CD8-positive, alpha-beta memory T cell (primary cell): ENCODE data around the gene TRIM47. TPM values are rescaled to one million over a fixed set of nuclear protein-coding genes. Genes with fewer than 3 reads are reported as not detected.
"Not testable (repeated sequence)": the region's sequence is repeated elsewhere in the genome, so short reads cannot be mapped to it uniquely, and the experiment has no call there.

Experiments used
- CTCF ChIA-PET: fragments of 350-600 bp; sonication (Branson Sonifier 250); formaldehyde crosslinking; loops from one replicate; lab custom pipeline; 2021; ENCODE audit warnings: antibody characterized with exemption; lab: Charles Lee
- POLR2A ChIA-PET: fragments of 350-600 bp; sonication (Branson Sonifier 250); formaldehyde crosslinking; loops from one replicate; lab custom pipeline; 2021; ENCODE audit warnings: antibody characterized with exemption; lab: Charles Lee
- DNase-seq, 5 donors: peaks; one replicate each; pipeline versions ENCODE4 v3.0.0 to v3.0.0-alpha.2; 2020 to 2022; ENCODE audit warnings: mixed read lengths in 1 of 5
- H3K27ac ChIP-seq: one replicate; pipeline ENCODE4 v1.7.0; 2013; ENCODE audit warnings: low read depth, mild to moderate bottlenecking, low read length, moderate library complexity
- H3K27me3 ChIP-seq: 2 replicates; pipeline ENCODE4 v1.7.0; 2013; ENCODE audit warnings: low read length, mild to moderate bottlenecking; ENCODE audit not compliant: insufficient read depth, poor library complexity, severe bottlenecking
- H3K36me3 ChIP-seq: 2 replicates; pipeline ENCODE4 v1.7.0; 2013; ENCODE audit warnings: mild to moderate bottlenecking, low read length, moderate library complexity; ENCODE audit not compliant: insufficient read depth
- H3K4me1 ChIP-seq: 2 replicates; pipeline ENCODE4 v1.7.0; 2013; ENCODE audit warnings: mild to moderate bottlenecking, low read length, moderate library complexity; ENCODE audit not compliant: insufficient read depth
- H3K4me3 ChIP-seq: 2 replicates; pipeline ENCODE4 v1.7.0; 2013; ENCODE audit warnings: mild to moderate bottlenecking, low read length
- H3K9me3 ChIP-seq: 2 replicates; pipeline ENCODE4 v1.7.0; 2013; ENCODE audit warnings: mild to moderate bottlenecking, low read length
- H3K27ac Mint-ChIP-seq, 8 donors: one replicate each; pipeline ENCODE4 v1.8.0; 2020 to 2021; ENCODE audit warnings: mixed read lengths in 8 of 8, mild to moderate bottlenecking in 6 of 8, inconsistent platforms in 3 of 8, moderate library complexity in 3 of 8
- H3K27me3 Mint-ChIP-seq, 2 donors: one replicate each; pipeline ENCODE4 v1.8.0; 2020 to 2021; ENCODE audit warnings: mixed read lengths in 2 of 2, mild to moderate bottlenecking in 1 of 2, moderate library complexity in 1 of 2
- H3K36me3 Mint-ChIP-seq, 3 donors: one replicate each; pipeline ENCODE4 v1.8.0; 2020 to 2021; ENCODE audit warnings: mixed read lengths in 3 of 3, inconsistent platforms in 1 of 3, mild to moderate bottlenecking in 1 of 3
- H3K4me1 Mint-ChIP-seq, 3 donors: one replicate each; pipeline ENCODE4 v1.8.0; 2020 to 2021; ENCODE audit warnings: mixed read lengths in 3 of 3, inconsistent platforms in 1 of 3, mild to moderate bottlenecking in 1 of 3
- H3K4me3 Mint-ChIP-seq, 7 donors: one replicate each; pipeline ENCODE4 v1.8.0; 2020 to 2021; ENCODE audit warnings: mixed read lengths in 7 of 7, mild to moderate bottlenecking in 6 of 7, moderate library complexity in 4 of 7, inconsistent platforms in 2 of 7
- H3K9me3 Mint-ChIP-seq, 5 donors: one replicate each; pipeline ENCODE4 v1.8.0; 2020 to 2022; ENCODE audit warnings: mixed read lengths in 5 of 5, mild to moderate bottlenecking in 3 of 5, moderate library complexity in 2 of 5, inconsistent platforms in 1 of 5
- polyA plus RNA-seq: library from polyadenylated mRNA; unstranded; fragments of 300-500 nt; fragmentation: Illumina TruSeq; gene quantifications from one replicate; pipeline ENCODE4 v1.2.3, GENCODE V29; 2021
- total RNA-seq, 2 experiments: library from RNA; stranded (reverse); gene quantifications; one replicate each; pipeline ENCODE4 v1.2.3, GENCODE V29; 2021

Gene TRIM47
- total and polyA plus RNA-seq, 3 experiments from 2014 or later = 12.6 to 17.6 (median 14.1) TPM

GRCh38 chr17:75869282-75870141 is 8.9 kb downstream of the TRIM47 start:
- peaks cover 24 to 35% (median 25%) of the 10 kb centered on the region in 3 donors for H3K4me1 Mint-ChIP-seq
- H3K27me3 Mint-ChIP-seq = no peaks in the 10 kb centered on the region
- H3K36me3 ChIP-seq = no peaks in the 10 kb centered on the region
- no peak overlapping the region for H3K27ac ChIP-seq
- H3K9me3 Mint-ChIP-seq = no peaks in the 10 kb centered on the region
- POLR2A ChIA-PET = interaction anchor here (0.6 to 0.8 kb wide), 2 partner anchors 14 to 33 kb away, joined by 3 to 4 read pairs; partner anchors contain the start of gene WBP2
- CTCF ChIA-PET = interaction anchor here (1.0 to 7.1 kb wide), 3 partner anchors 10 to 66 kb away, joined by 3 to 51 read pairs (median 4); partner anchors contain the start of gene TRIM65
- H3K4me3 Mint-ChIP-seq = no peak overlapping the region
- peak overlapping the region in 1 of 8 donors; percentile 72 for H3K27ac Mint-ChIP-seq
- no peak overlapping the region for H3K4me3 ChIP-seq
- H3K4me1 ChIP-seq = peaks cover 23% of the 10 kb centered on the region
- H3K9me3 ChIP-seq = no peaks in the 10 kb centered on the region
- no peak for DNase-seq
- H3K27me3 ChIP-seq = no peaks in the 10 kb centered on the region
- H3K36me3 Mint-ChIP-seq = peaks cover 0 to 2% (median 0%) of the 10 kb centered on the region in 3 donors

- not testable (repeated sequence) for H3K27me3 Mint-ChIP-seq, H3K36me3 Mint-ChIP-seq, H3K9me3 ChIP-seq, DNase-seq, H3K4me3 ChIP-seq, H3K4me3 Mint-ChIP-seq, H3K27ac ChIP-seq, H3K27me3 ChIP-seq, H3K36me3 ChIP-seq, H3K9me3 Mint-ChIP-seq
- peaks cover 30% of the 10 kb centered on the region for H3K4me1 ChIP-seq
- H3K4me1 Mint-ChIP-seq = peaks cover 27 to 37% (median 31%) of the 10 kb centered on the region in 3 donors
- H3K27ac Mint-ChIP-seq = peak overlapping the region in 1 of 8 donors; percentile 72
- CTCF ChIA-PET = interaction anchor here (1.0 kb wide), 1 partner anchor 65 kb away, joined by 3 read pairs; no protein-coding TSS in a partner anchor
- POLR2A ChIA-PET = interaction anchor here (0.8 kb wide), 1 partner anchor 13 kb away, joined by 3 read pairs; the partner anchor contains the start of gene WBP2
These were observed 9.6 kb downstream of the TRIM47 start for GRCh38 chr17:75868730-75869281.

GRCh38 chr17:75865404-75866188 is 12.8 kb downstream of the TRIM47 start:
- not testable (repeated sequence) for H3K4me3 ChIP-seq, H3K27me3 Mint-ChIP-seq, H3K36me3 Mint-ChIP-seq, H3K9me3 ChIP-seq, DNase-seq, H3K9me3 Mint-ChIP-seq, H3K27me3 ChIP-seq, H3K36me3 ChIP-seq
- peak overlapping the region in 4 of 7 donors; percentile 8 to 61 (median 46) for H3K4me3 Mint-ChIP-seq
- Histone ChIP-seq H3K27ac (peak overlapping the region; percentile 31), H3K4me1 (peaks cover 16% of the 10 kb centered on the region)
- CTCF ChIA-PET = interaction anchor here (1.0 to 2.3 kb wide), 5 partner anchors 8 to 112 kb away, joined by 5 to 12 read pairs (median 7); partner anchors contain the start of genes TRIM47 and WBP2
- H3K4me1 Mint-ChIP-seq = peaks cover 22 to 30% (median 26%) of the 10 kb centered on the region in 3 donors
- POLR2A ChIA-PET = interaction anchor here (1.1 to 1.6 kb wide), 4 partner anchors 8 to 12 kb away, joined by 3 to 12 read pairs (median 7); partner anchors contain the start of genes TRIM47 and WBP2
- peak overlapping the region; percentile 65 to 99 (median 92) for H3K27ac Mint-ChIP-seq

GRCh38 chr17:75864887-75865286 is 13.5 kb downstream of the TRIM47 start:
- not testable (repeated sequence) for H3K27me3 Mint-ChIP-seq, H3K9me3 ChIP-seq, H3K36me3 ChIP-seq, H3K36me3 Mint-ChIP-seq, H3K27me3 ChIP-seq, H3K9me3 Mint-ChIP-seq
- H3K27ac Mint-ChIP-seq = peak overlapping the region; percentile 85 to 99 (median 92)
- peak in 2 of 5 donors; percentile 47 to 70 for DNase-seq
- peak overlapping the region; percentile 71 for H3K27ac ChIP-seq
- peaks cover 16% of the 10 kb centered on the region for H3K4me1 ChIP-seq
- peak overlapping the region; percentile 33 to 79 (median 69) for H3K4me3 Mint-ChIP-seq
- ChIA-PET CTCF (interaction anchor here (0.8 to 2.3 kb wide), 8 partner anchors 9 to 141 kb away, joined by 4 to 12 read pairs (median 5); partner anchors contain the start of genes TRIM47, TRIM65 and WBP2), POLR2A (interaction anchor here (0.5 to 1.6 kb wide), 10 partner anchors 8 to 681 kb away, joined by 3 to 12 read pairs (median 5); partner anchors contain the start of genes TRIM47, UNK and WBP2)
- peaks cover 22 to 30% (median 26%) of the 10 kb centered on the region in 3 donors for H3K4me1 Mint-ChIP-seq
- H3K4me3 ChIP-seq = peak overlapping the region; percentile 5

- peak overlapping the region; percentile 5 for H3K4me3 ChIP-seq
- H3K9me3 ChIP-seq = no peaks in the 10 kb centered on the region
- Mint-ChIP-seq H3K9me3 (no peaks in the 10 kb centered on the region), H3K4me3 (peak overlapping the region; percentile 33 to 79 (median 69)), H3K27ac (peak overlapping the region; percentile 85 to 99 (median 92)), H3K4me1 (peaks cover 22 to 30% (median 26%) of the 10 kb centered on the region in 3 donors), H3K36me3 (no peaks in the 10 kb centered on the region), H3K27me3 (peaks cover 0 to 2% of the 10 kb centered on the region in 2 donors)
- DNase-seq = peak; percentile 19 to 66 (median 47)
- H3K27me3 ChIP-seq = no peaks in the 10 kb centered on the region
- H3K36me3 ChIP-seq = no peaks in the 10 kb centered on the region
- H3K27ac ChIP-seq = peak overlapping the region; percentile 71
- ChIA-PET CTCF (interaction anchor here (0.8 to 2.3 kb wide), 8 partner anchors 9 to 141 kb away, joined by 4 to 12 read pairs (median 5); partner anchors contain the start of genes TRIM47, TRIM65 and WBP2), POLR2A (interaction anchor here (0.5 to 1.6 kb wide), 10 partner anchors 9 to 681 kb away, joined by 3 to 12 read pairs (median 5); partner anchors contain the start of genes TRIM47, UNK and WBP2)
- H3K4me1 ChIP-seq = peaks cover 16% of the 10 kb centered on the region
These were observed 13.9 kb downstream of the TRIM47 start for GRCh38 chr17:75864448-75864871.

GRCh38 chr17:75861927-75862317 is 16.5 kb downstream of the TRIM47 start:
- Histone ChIP-seq H3K27ac (no peak overlapping the region), H3K9me3 (no peaks in the 10 kb centered on the region), H3K36me3 (no peaks in the 10 kb centered on the region), H3K4me3 (no peak overlapping the region), H3K4me1 (peaks cover 16% of the 10 kb centered on the region), H3K27me3 (no peaks in the 10 kb centered on the region)
- H3K36me3 Mint-ChIP-seq = no peaks in the 10 kb centered on the region
- no peak for DNase-seq
- peak overlapping the region in 4 of 8 donors; percentile 66 to 79 (median 70) for H3K27ac Mint-ChIP-seq
- H3K4me1 Mint-ChIP-seq = peaks cover 27 to 41% (median 30%) of the 10 kb centered on the region in 3 donors
- H3K9me3 Mint-ChIP-seq = no peaks in the 10 kb centered on the region
- CTCF ChIA-PET = interaction anchor here (0.8 to 6.1 kb wide), 18 partner anchors 8 to 114 kb away, joined by 3 to 42 read pairs (median 8); partner anchors contain the start of genes TRIM47, TRIM65, UNC13D and UNK
- POLR2A ChIA-PET = interaction anchor here (0.8 to 1.2 kb wide), 2 partner anchors 14 to 34 kb away, joined by 3 read pairs; no protein-coding TSS in a partner anchor
- no peak overlapping the region for H3K4me3 Mint-ChIP-seq
- peaks cover 0 to 2% of the 10 kb centered on the region in 2 donors for H3K27me3 Mint-ChIP-seq

GRCh38 chr17:75859358-75859757 is 19.0 kb downstream of the TRIM47 start:
- not testable (repeated sequence) for H3K27me3 ChIP-seq, H3K4me3 ChIP-seq, H3K9me3 Mint-ChIP-seq, H3K4me3 Mint-ChIP-seq, H3K9me3 ChIP-seq, H3K27me3 Mint-ChIP-seq, DNase-seq, H3K27ac ChIP-seq, H3K36me3 Mint-ChIP-seq, H3K36me3 ChIP-seq
- ChIA-PET CTCF (interaction anchor here (0.9 to 6.1 kb wide), 7 partner anchors 12 to 226 kb away, joined by 3 to 42 read pairs (median 3); partner anchors contain the start of genes SMIM5, TRIM65 and UNK), POLR2A (interaction anchor here (0.6 to 1.1 kb wide), 2 partner anchors 13 to 94 kb away, joined by 3 read pairs; no protein-coding TSS in a partner anchor)
- peak overlapping the region in 1 of 8 donors; percentile 57 for H3K27ac Mint-ChIP-seq
- peaks cover 16% of the 10 kb centered on the region for H3K4me1 ChIP-seq
- H3K4me1 Mint-ChIP-seq = peaks cover 19 to 35% (median 21%) of the 10 kb centered on the region in 3 donors
